ENCODE data around the gene CHIT1.

Gene CHIT1

DNA sequence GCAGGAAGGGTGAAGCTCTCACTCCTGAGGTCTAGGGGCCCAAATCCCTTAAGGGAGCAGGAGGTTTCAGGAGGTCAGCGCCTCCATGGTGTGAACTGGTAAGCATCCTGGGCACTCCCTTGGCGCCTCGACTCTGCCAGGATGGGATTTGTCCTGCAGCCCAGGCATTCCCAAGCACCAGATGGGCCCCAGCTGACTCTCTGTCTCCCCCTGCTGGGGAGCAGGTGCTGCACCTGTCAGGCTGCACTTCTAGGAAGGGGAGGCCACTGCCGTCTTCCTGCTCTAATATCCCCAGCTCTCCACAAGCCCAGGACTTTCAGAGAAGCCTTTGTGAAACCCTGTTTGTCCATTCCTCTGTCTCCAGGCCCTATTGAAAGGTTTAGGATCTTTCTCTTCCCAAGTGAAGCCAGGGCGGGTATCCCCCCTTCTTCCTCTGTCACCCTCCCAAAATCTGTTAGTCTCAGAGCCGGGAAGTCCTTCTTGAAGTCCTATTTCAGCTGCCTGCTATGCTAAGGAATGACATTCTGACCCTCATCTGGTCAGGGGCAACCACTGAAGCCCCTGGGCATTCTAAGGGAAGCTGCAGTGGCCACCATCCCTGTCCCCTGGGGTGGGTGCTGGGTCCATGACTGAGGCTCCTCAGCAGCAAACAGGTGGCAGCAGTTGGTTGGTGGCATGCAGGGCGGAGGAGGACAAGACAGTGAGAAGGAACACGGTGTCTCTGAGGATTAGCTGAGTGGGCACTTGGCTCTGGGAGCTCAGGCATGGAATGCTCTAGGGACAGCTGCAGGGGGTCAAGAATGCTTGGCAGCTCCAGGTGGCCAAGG lies 57.1 kb downstream of the CHIT1 start:
- no peak for DNase-seq

- no peak for DNase-seq
Observed at GRCh38 chr1:203171341-203172183, 57.9 kb downstream of the CHIT1 start.

DNA sequence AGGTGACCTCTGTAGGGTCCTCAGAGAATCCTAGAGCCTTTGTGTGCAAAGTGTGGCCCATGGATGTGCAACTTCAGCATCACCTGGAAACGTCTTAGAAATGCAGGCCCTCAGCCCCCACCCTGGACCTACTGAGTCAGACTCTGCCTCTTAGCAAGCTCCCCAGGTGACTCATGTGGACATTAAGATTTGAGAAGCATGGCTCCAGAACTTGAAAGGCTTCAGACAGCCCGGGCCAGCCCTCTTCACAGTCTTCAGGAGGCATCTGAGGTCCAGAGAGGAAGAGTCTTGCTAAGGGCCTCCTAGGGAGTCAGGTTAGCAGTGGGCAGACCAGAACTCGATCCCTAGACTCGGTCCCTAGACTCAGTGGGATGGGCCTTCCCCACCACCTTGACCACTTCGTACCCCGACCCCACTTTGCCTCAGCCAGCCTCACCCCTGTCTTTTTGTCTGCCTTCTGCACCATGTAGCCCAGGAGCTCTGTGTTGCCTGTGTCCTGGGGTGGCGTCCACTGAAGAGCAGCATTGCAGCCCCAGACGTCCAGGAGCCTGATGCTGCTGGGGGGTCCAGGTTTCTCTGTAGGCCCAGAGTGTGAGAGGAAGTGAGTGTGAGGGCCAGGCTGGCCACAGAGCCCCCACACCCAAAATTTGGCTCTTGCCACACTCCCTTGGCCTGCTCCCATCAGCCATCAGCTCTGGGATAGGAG lies 58.7 kb downstream of the CHIT1 start:
- no peak for DNase-seq

- no peak for DNase-seq
Observed at GRCh38 chr1:203169770-203170520, 59.5 kb downstream of the CHIT1 start.

DNA sequence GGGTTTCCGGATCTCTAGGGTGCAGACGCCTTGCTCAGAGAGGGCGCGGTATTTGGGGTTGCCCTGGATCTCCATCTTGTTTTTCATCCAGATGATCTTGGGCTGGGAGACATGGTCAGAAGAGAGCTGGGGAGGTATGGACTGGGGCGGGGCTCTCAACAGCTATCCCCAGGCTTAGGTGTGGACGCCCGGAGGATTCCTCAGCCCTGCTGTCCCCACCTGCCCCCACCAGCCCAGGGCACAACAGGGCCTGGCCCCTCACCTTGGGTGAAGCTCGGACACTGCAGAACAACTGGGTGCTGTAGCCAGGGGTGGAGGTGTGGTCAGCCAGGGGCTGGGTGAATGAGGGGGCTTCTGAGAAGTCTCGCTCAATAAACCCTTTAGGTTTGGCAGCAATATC lies 60.5 kb downstream of the CHIT1 start:
- DNase-seq = no peak

GRCh38 chr1:203168256-203168786 lies 61.2 kb downstream of the CHIT1 start:
- DNase-seq = no peak

- DNase-seq = no peak
Observed at GRCh38 chr1:203167913-203168200, 61.6 kb downstream of the CHIT1 start.

- no peak for DNase-seq
Observed at GRCh38 chr1:203167026-203167912, 62.2 kb downstream of the CHIT1 start.

DNA sequence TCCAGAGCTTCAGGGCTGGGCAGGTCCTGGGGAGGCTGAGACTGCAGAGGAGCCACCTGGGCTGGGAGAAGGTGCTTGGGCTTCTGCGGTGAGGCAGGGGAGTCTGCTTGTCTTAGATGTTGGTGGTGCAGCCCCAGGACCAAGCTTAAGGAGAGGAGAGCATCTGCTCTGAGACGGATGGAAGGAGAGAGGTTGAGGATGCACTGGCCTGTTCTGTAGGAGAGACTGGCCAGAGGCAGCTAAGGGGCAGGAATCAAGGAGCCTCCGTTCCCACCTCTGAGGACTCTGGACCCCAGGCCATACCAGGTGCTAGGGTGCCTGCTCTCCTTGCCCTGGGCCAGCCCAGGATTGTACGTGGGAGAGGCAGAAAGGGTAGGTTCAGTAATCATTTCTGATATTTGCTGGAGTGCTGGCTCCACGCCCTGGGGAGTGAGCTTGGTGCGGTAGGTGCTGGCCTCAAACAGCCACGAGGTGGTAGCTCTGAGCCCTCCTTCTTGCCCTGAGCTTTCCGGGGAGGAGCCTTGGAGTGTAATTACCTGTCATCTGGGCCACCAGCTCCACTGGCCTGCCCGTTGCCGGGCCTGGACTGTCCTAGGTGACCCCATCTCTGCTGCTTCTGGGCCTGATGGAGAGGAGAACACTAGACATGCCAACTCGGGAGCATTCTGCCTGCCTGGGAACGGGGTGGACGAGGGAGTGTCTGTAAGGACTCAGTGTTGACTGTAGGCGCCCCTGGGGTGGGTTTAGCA lies 63.1 kb downstream of the CHIT1 start:
- no peak for DNase-seq
